Measurements from ENCODE around the gene CTNS.

The CTNS gene

GRCh38 chr17:3626831-3627768 is 9.5 kb upstream of the CTNS start:
- DNase-seq: no peak

GRCh38 chr17:3627769-3628167 is 8.8 kb upstream of the CTNS start:
- no peak for DNase-seq

- no peak for DNase-seq
Observed at GRCh38 chr17:3630781-3631180, 5.8 kb upstream of the CTNS start.

GRCh38 chr17:3632287-3632686 is 4.3 kb upstream of the CTNS start:
- DNase-seq: no peak

GRCh38 chr17:3635474-3636153 is 946 bp upstream of the CTNS start:
- DNase-seq: peak; percentile 46

- no peak for DNase-seq
Observed at GRCh38 chr17:3636908-3637373, 381 bp downstream of the CTNS start.

GRCh38 chr17:3639981-3640596 is 3.5 kb downstream of the CTNS start:
- DNase-seq: no peak

GRCh38 chr17:3641014-3641413 is 4.5 kb downstream of the CTNS start:
- DNase-seq: no peak

- DNase-seq: no peak
Observed at GRCh38 chr17:3641717-3642486, 5.3 kb downstream of the CTNS start.

- DNase-seq: no peak
Observed at GRCh38 chr17:3643889-3644349, 7.4 kb downstream of the CTNS start.

- no peak for DNase-seq
Observed at GRCh38 chr17:3645310-3645709, 8.8 kb downstream of the CTNS start.

GRCh38 chr17:3647251-3647650 is 10.7 kb downstream of the CTNS start:
- no peak for DNase-seq

GRCh38 chr17:3647769-3648555 is 11.4 kb downstream of the CTNS start:
- peak; percentile 77 for DNase-seq

GRCh38 chr17:3655766-3656165 is 19.2 kb downstream of the CTNS start:
- no peak for DNase-seq

GRCh38 chr17:3656353-3656752 is 19.8 kb downstream of the CTNS start:
- no peak for DNase-seq

GRCh38 chr17:3656755-3657587 is 20.4 kb downstream of the CTNS start:
- DNase-seq: no peak

GRCh38 chr17:3657588-3657869 is 21.0 kb downstream of the CTNS start:
- DNase-seq: no peak

- no peak for DNase-seq
Observed at GRCh38 chr17:3657874-3658783, 21.6 kb downstream of the CTNS start.

GRCh38 chr17:3658784-3659449 is 22.4 kb downstream of the CTNS start:
- DNase-seq: no peak

All from femur (tissue), 1 donor.